Effector memory CD4-positive, alpha-beta T cell (primary cell): ENCODE data around the gene PRKAR2A.
"Not testable (repeated sequence)": the region's sequence is repeated elsewhere in the genome, so short reads cannot be mapped to it uniquely, and the experiment has no call there.

ENCODE experiments used
- DNase-seq, 3 donors: peaks; one replicate each; pipeline ENCODE4 v3.0.0-alpha.2; 2020
- H3K27ac ChIP-seq: 2 replicates; pipeline ENCODE4 v1.7.0; 2013; ENCODE audit warnings: mild to moderate bottlenecking, low read length, moderate library complexity; ENCODE audit not compliant: insufficient read depth, poor library complexity, severe bottlenecking
- H3K27me3 ChIP-seq: replicated peaks from 2 replicates; pipeline ENCODE4 v1.7.0; 2013; ENCODE audit warnings: mild to moderate bottlenecking, low read length; ENCODE audit not compliant: insufficient read depth, control insufficient read depth, poor library complexity, severe bottlenecking
- H3K36me3 ChIP-seq: 2 replicates; pipeline ENCODE4 v1.7.0; 2013; ENCODE audit warnings: mild to moderate bottlenecking, low read length, moderate library complexity; ENCODE audit not compliant: control insufficient read depth, insufficient read depth
- H3K4me1 ChIP-seq: 2 replicates; pipeline ENCODE4 v1.7.0; 2013; ENCODE audit warnings: low read length, mild to moderate bottlenecking; ENCODE audit not compliant: control insufficient read depth, insufficient read depth, poor library complexity, severe bottlenecking
- H3K4me3 ChIP-seq: 2 replicates; pipeline ENCODE4 v1.7.0; 2013; ENCODE audit warnings: low read length, low read depth, mild to moderate bottlenecking; ENCODE audit not compliant: insufficient read depth, poor library complexity, severe bottlenecking
- H3K9me3 ChIP-seq: 2 replicates; pipeline ENCODE4 v1.7.0; 2013; ENCODE audit warnings: mild to moderate bottlenecking, low read length, moderate library complexity; ENCODE audit not compliant: control insufficient read depth

The PRKAR2A gene

GRCh38 chr3:48759071-48759470 lies 88.6 kb downstream of the PRKAR2A start:
- Histone ChIP-seq H3K27ac (no peak overlapping the region), H3K36me3 (peaks cover 18% of the 10 kb centered on the region), H3K4me3 (no peak overlapping the region), H3K27me3 (no peaks in the 10 kb centered on the region), H3K4me1 (no peaks in the 10 kb centered on the region), H3K9me3 (no peaks in the 10 kb centered on the region)
- no peak for DNase-seq

DNA sequence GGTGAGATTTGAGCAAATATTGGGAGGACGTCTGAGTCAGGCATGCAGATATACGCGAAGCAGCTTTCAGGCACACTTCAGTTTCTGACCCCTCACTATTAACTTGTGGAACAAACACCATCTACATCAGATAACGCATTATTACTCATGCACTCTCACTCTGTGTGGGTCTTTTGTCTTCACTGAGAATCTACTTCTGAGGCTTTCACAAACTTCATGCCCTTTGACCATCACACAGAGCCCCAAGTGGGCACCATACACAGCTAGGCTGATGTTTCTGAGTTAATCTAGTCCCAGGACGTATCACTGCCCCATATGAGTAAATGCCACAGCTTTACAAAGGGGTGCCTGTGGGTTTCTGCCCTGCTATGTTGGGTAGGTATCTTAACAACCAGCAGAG lies 91.0 kb downstream of the PRKAR2A start:
- Histone ChIP-seq H3K36me3 (peaks cover 27% of the 10 kb centered on the region), H3K4me3 (no peak overlapping the region), H3K4me1 (no peaks in the 10 kb centered on the region), H3K9me3 (no peaks in the 10 kb centered on the region), H3K27me3 (no peaks in the 10 kb centered on the region), H3K27ac (no peak overlapping the region)
- no peak for DNase-seq

GRCh38 chr3:48750856-48751255 lies 96.8 kb downstream of the PRKAR2A start:
- Histone ChIP-seq H3K4me1 (no peaks in the 10 kb centered on the region), H3K4me3 (no peak overlapping the region), H3K36me3 (peaks cover 29% of the 10 kb centered on the region), H3K27ac (no peak overlapping the region), H3K27me3 (no peaks in the 10 kb centered on the region), H3K9me3 (no peaks in the 10 kb centered on the region)
- DNase-seq, result no peak

- peaks cover 29% of the 10 kb centered on the region for H3K36me3 ChIP-seq
- no peaks in the 10 kb centered on the region for H3K27me3 ChIP-seq
- no peaks in the 10 kb centered on the region for H3K4me1 ChIP-seq
- no peaks in the 10 kb centered on the region for H3K9me3 ChIP-seq
- H3K4me3 ChIP-seq, result no peak overlapping the region
- DNase-seq, result no peak
- no peak overlapping the region for H3K27ac ChIP-seq
These were observed 98.9 kb downstream of the PRKAR2A start for GRCh38 chr3:48748754-48749153.

DNA sequence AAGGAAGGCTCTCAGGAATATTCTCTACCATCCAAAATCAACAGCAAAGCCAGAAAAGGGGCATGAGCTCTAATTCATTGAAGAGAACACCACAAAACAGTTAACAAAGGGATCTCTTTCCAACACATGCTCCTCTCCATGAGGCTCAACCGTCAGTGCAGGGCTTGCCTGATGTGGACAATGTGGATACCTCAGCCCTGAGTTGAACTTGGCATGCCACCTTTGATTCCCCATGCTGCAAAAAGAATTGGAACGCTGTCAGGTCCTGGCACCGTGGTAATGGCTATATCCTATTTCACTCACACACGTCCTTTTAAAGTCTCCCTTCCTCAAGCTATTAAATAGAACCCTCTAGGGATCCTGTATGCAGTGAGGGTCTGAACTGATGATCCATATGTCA lies 100.0 kb downstream of the PRKAR2A start:
- Histone ChIP-seq H3K27me3 (no peaks in the 10 kb centered on the region), H3K4me1 (no peaks in the 10 kb centered on the region), H3K4me3 (no peak overlapping the region), H3K36me3 (peaks cover 24% of the 10 kb centered on the region), H3K9me3 (no peaks in the 10 kb centered on the region), H3K27ac (no peak overlapping the region)
- DNase-seq, result no peak

DNA sequence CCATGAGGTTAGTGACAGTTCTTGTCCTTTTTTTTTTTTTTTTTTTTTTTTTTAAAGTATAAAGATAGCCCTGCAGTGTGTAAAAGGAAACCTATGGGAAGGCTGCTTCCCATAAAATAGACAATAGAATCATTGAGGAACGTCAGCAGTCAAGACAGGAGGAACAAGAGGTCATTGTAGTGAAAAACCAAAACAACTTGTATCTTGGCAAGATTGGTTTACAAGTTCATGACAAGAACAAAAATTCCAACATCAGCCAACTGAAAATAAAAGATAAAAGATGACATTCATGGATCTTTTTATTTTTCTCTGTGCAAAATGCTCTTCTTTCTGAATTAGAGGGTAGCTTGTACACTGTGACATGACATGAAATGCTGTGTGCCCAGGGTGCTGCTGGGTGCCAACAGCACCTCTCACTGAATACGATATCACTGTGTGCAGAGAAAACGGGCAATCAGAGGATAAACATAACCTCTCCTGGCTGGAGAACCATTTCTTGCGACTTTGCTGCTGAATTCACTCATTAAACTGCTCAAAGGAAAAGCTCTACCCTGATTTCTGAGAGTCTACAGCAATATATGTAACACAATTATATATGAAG lies 100.6 kb downstream of the PRKAR2A start:
- Histone ChIP-seq H3K9me3 (no peaks in the 10 kb centered on the region), H3K27me3 (no peaks in the 10 kb centered on the region), H3K4me1 (no peaks in the 10 kb centered on the region), H3K4me3 (no peak overlapping the region), H3K27ac (no peak overlapping the region), H3K36me3 (peaks cover 19% of the 10 kb centered on the region)
- DNase-seq, result no peak

- Histone ChIP-seq H3K36me3 (peaks cover 3% of the 10 kb centered on the region), H3K4me1 (no peaks in the 10 kb centered on the region), H3K27ac (no peak overlapping the region), H3K4me3 (no peak overlapping the region), H3K9me3 (no peaks in the 10 kb centered on the region), H3K27me3 (no peaks in the 10 kb centered on the region)
- no peak for DNase-seq
These were observed 103.9 kb downstream of the PRKAR2A start for GRCh38 chr3:48743773-48744172.

GRCh38 chr3:48741226-48741625 lies 106.4 kb downstream of the PRKAR2A start:
- DNase-seq, H3K27me3 ChIP-seq, H3K36me3 ChIP-seq, H3K9me3 ChIP-seq, H3K27ac ChIP-seq, H3K4me1 ChIP-seq, H3K4me3 ChIP-seq: not testable (repeated sequence)

DNA sequence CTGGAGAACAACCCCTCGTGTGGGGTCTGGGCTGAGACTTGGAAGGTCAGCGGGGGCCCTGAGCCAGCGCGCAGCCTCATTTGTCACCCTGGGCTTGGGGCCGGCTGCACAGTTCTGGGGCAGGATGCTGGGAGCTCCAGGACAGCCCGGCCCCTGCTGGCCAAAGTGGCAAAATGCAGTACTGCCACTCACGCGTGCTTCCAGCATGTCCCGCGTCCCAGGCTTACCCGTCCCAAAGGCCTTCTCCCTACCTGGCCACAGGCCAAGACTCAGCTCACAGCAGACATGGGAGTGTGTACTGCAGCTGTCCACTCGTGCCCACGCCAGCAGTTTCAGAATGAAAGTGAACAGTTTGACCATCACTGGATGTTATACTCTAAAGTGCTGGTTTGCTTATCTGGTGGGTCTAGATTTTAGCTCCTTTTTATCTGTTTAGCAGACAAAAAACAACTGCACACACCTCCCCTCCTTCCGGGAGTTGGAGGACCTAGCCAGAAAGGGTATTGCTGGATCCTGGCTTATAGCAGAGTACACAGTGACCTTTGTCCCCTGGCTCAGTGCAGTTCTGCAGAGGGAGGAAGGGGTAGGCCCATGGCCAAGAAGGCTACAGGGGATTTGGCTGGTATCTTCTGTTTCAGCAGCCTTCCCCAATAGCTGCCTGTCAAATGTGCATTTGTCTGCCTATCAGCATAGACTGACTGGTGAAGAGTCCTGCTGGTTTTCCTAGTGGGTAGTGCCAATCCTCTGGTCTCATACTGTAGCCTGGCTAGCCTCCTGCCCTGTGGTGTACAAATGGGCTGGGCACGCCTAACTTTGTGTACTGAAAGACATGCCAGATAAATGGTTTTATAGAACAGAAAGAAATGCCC lies 107.5 kb downstream of the PRKAR2A start:
- peak in 2 of 3 donors; percentile 7 to 19 for DNase-seq
- H3K4me3 ChIP-seq, result no peak overlapping the region
- H3K27me3 ChIP-seq, result no peaks in the 10 kb centered on the region
- H3K27ac ChIP-seq, result no peak overlapping the region
- no peaks in the 10 kb centered on the region for H3K4me1 ChIP-seq
- no peaks in the 10 kb centered on the region for H3K9me3 ChIP-seq
- H3K36me3 ChIP-seq, result no peaks in the 10 kb centered on the region

DNA sequence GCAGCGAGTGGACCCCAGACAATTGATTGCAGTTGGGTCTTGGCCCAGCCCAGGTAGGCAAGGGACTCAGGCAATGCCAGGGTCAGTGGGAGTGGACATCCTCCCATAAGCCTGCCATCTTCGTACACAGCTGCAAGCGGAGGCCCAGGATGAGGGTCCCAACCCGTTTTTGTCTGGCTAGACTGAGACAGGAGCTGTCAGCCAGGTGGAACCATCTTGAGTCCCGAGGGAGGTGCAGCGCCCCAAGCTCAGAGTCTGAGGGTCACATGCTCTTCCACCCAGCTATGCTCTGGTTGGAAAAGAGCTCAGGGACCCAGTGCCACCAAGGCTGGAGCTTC lies 108.1 kb downstream of the PRKAR2A start:
- Histone ChIP-seq H3K4me1 (no peaks in the 10 kb centered on the region), H3K27me3 (no peaks in the 10 kb centered on the region), H3K27ac (no peak overlapping the region), H3K4me3 (no peak overlapping the region), H3K9me3 (no peaks in the 10 kb centered on the region), H3K36me3 (no peaks in the 10 kb centered on the region)
- DNase-seq, result no peak
